GM18951 (cell line): ENCODE measurements around the gene ATP8B1.

ENCODE experiments used
- POLR2A ChIP-seq: IDR thresholded peaks from 4 replicates; pipeline ENCODE4 v1.6.1; 2011; ENCODE audit warnings: mild to moderate bottlenecking; ENCODE audit not compliant: insufficient read length, insufficient read depth; ENCODE audit errors: extremely low read depth
- in situ Hi-C: fragments of 300-500 bp; cut with MboI; formaldehyde crosslinking; loops from one replicate; pipeline ENCODE4 v1.12.0; 2022; ENCODE audit warnings: low sequenced_read_pairs, mixed read lengths, inconsistent platforms; ENCODE audit not compliant: unreplicated experiment

ATP8B1 gene

DNA sequence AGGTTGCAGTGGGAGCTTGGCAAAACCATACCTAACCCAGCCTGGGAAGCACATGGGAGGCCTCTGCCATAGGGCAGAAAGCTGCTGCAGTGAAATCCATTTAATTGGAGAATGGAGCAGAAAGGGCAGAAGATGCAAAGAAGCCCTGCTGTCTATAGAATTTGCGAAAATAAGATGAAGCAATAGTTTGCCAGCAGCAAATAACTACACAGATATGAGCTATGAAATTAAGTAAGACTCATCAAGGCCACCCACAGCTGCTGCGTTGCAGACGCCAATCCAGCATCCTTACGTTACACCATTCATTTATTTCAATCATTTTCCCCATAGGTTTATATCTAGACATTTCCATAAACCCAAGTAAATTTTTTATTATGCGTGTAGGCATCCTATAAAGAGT lies 21.1 kb downstream of the ATP8B1 start:
- in situ Hi-C loops: no loop called here
- no peak for TF ChIP-seq POLR2A

DNA sequence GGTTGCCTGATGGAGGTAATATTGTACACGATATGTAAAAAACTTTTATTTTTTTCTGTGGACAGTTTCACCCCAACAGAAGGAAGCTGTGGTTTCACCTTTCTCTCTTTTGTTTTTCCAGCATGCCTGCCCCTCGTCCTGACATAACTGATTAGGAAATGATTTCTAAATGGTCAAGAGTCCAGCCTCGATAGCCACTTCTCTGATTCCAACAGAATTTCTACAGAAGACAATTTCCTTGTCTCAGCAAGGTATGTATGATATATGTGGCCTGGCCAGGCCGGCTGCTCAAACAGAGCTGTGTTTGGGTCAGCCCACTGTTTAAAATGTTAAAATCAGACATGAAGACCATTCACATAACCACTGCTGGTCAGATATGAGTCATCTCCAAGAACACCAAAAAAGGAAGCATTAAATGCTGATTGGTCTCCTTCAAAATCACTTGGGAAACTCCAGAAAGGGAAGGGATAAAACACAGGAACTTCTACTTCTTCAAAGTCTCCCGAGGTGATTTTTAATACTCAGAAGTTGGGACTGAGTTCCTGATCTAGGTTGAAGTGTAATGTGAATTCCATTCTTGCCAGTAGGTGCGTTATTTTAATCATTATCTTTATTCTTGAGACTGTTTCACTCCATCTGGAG lies 22.3 kb downstream of the ATP8B1 start:
- in situ Hi-C loops: no loop called here
- TF ChIP-seq POLR2A: no peak

DNA sequence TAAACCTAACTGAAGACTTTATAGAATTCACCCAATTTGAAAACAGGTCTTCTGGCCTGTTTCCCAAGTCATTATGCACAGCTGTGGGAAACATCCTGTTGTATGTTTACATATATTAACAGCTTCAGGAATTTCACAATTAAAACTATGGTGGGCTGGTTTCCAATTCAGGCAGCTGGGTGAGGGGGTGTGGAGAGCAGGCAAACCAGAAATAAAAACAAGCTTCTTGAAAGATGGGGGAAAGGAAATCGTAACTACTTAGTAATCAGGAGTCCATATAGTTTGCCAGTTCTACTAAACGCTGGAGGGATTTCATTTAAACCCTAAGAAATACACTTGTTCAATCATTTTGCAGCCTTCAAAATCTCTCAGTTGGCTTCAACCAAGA lies 22.8 kb downstream of the ATP8B1 start:
- in situ Hi-C loops: no loop called here

DNA sequence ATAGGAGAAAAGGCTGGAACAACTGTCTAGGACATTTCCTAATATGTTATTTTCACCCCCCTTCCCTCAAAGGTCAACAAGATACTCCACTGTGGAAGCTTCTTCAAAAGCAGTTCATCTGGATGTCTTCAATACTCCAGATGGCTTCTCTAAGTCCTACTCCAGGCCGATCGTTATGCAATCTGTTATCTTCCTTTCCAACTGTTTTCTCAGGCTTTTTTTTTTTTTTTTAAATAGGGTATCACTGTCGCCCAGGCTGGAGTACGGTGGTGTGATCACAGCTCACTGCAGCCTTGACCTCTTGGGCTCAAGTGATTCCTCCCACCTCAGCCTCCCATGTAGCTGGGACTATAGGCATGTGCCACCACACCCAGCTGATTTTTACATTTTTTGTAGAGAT lies 26.3 kb downstream of the ATP8B1 start:
- in situ Hi-C loops: no loop called here

More for the DNA sequence above, 22.8 kb downstream of the ATP8B1 start:
- no peak for TF ChIP-seq POLR2A

GRCh38 chr18:57776354-57776753 lies 26.8 kb downstream of the ATP8B1 start:
- TF ChIP-seq POLR2A: no peak

More for the DNA sequence above, 26.3 kb downstream of the ATP8B1 start:
- no peak for TF ChIP-seq POLR2A

GRCh38 chr18:57775937-57776336 lies 27.2 kb downstream of the ATP8B1 start:
- in situ Hi-C loops: no loop called here
- no peak for TF ChIP-seq POLR2A

More at GRCh38 chr18:57776354-57776753, 26.8 kb downstream of the ATP8B1 start:
- in situ Hi-C loops: no loop called here

DNA sequence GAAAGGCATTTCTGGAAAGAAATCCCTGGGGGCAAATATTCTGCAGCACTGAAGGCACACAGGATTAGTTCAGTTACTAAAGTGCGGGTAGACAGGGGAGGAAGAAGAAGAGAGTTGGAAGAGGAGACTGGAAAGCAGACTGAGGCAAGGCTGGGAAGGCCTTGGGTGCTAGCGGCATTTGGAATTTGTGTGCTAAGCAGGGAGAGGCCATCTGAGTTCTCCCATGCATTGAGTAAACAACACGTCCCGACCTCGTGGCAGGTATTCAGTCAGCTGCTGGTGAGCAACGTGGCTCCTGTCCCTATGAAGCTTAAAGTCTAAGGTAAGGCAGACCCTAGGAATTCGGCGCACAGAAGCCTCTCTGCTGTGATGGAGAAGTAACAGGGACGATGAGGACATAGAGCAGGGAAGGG lies 30.7 kb downstream of the ATP8B1 start:
- TF ChIP-seq POLR2A: no peak
- in situ Hi-C loops: no loop called here

- no peak for TF ChIP-seq POLR2A
- in situ Hi-C loops: no loop called here
Observed at GRCh38 chr18:57771626-57772025, 31.5 kb downstream of the ATP8B1 start.

- no peak for TF ChIP-seq POLR2A
- in situ Hi-C loops: no loop called here
Observed at GRCh38 chr18:57771193-57771592, 31.9 kb downstream of the ATP8B1 start.

- no peak for TF ChIP-seq POLR2A
- in situ Hi-C loops: no loop called here
Observed at GRCh38 chr18:57768537-57769326, 34.4 kb downstream of the ATP8B1 start.

DNA sequence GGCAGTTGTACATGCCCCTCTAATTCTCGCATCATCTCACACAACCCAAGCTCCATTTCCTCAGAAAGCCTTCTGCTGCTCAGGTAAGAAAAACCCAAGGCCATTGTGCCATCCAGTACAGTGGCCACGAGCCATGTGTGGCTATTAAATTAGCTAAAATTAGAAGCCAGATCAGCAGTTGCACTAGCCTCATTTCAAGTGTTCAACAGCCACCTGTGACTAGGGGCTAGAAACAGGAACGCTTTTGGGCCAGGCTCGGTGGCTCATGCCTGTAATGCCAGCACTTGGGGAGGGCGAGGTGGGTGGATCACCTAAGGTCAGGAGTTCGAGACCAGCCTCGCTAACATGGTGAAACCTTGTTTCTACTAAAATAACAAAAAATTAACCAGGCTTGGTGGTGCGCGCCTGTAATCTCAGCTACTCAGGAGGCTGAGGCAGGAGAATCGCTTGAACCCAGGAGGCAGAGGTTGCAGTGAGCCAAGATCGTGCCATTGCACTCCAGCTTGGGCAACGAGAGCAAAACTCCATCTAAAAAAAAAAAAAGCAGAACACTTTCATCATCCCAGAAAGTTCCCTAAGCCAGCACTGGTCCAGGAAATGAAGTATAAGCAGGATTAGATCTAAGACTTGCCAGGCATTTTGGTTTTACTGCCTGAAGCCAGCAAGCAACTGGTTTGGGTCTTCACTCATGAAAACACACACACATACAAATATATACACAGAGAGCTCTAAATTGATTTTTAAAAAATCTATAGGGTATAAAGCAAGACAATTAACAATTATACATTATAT lies 35.7 kb downstream of the ATP8B1 start:
- TF ChIP-seq POLR2A: no peak
- in situ Hi-C loops: no loop called here

GRCh38 chr18:57764995-57765394 lies 38.1 kb downstream of the ATP8B1 start:
- no peak for TF ChIP-seq POLR2A
- in situ Hi-C loops: no loop called here

- in situ Hi-C loops: no loop called here
- TF ChIP-seq POLR2A: no peak
Observed at GRCh38 chr18:57764087-57764486, 39.0 kb downstream of the ATP8B1 start.
